ENCODE data around the gene FXYD6. TPM values are rescaled to one million over a fixed set of nuclear protein-coding genes. Genes with fewer than 3 reads are reported as not detected.

FXYD6 gene
- total and polyA plus RNA-seq, 11 donors = 24.6 to 54.0 (median 39.5) TPM

GRCh38 chr11:117825538-117826189 lies 50.8 kb downstream of the FXYD6 start:
- ATAC-seq (no peak), DNase-seq (peak; percentile 3 to 56 (median 14))
- Histone ChIP-seq H3K27ac (peak overlapping the region in 8 of 12 donors; percentile 6 to 91 (median 80)), H3K27me3 (no peaks in the 10 kb centered on the region), H3K9me3 (no peaks in the 10 kb centered on the region), H3K4me3 (no peak overlapping the region), H3K4me1 (peaks cover 2 to 68% (median 37%) of the 10 kb centered on the region in 12 donors), H3K36me3 (no peaks in the 10 kb centered on the region)
- intact Hi-C loops (cut with DNase I) = no loop called here
- 84 to 96% (median 95%) methylated on average over 8 of the region's 8 CpGs for WGBS, 4 donors
- TF ChIP-seq POLR2A (IDR thresholded peaks at IDR 0.05) (no peak), CTCF (IDR thresholded peaks at IDR 0.05) (no peak)

GRCh38 chr11:117824571-117825537 lies 51.6 kb downstream of the FXYD6 start, which contains the start of gene FXYD2:
Gene FXYD2, minus strand, starts transcription at chr11:117824744. Its CDS starts 66 bp downstream, at chr11:117824678.
- no peak for TF ChIP-seq POLR2A (IDR thresholded peaks at IDR 0.05)
- Histone ChIP-seq H3K27ac (peak within 1 kb of the TSS; percentile 73 to 91 (median 78)), H3K36me3 (no peaks in the 10 kb centered on the region), H3K27me3 (no peaks in the 10 kb centered on the region), H3K4me1 (peaks cover 0 to 60% (median 36%) of the 10 kb centered on the region in 12 donors), H3K9me3 (no peaks in the 10 kb centered on the region), H3K4me3 (peak within 1 kb of the TSS in 1 of 12 donors; percentile 3)
- ATAC-seq (peak; percentile 48 to 65 (median 58)), DNase-seq (peak; percentile 66 to 82 (median 75))
- 48 to 64% (median 52%) methylated on average over 20 to 22 of the region's 22 CpGs for WGBS, 4 donors
- intact Hi-C loops (cut with DNase I) = loop anchor here in 2 of 10 donors (5.0 kb wide), 2 partner anchors 122 to 227 kb away; no protein-coding TSS in a partner anchor

GRCh38 chr11:117823946-117824420 lies 52.5 kb downstream of the FXYD6 start:
- peak; percentile 62 to 84 (median 78) for ATAC-seq
- peaks cover 0 to 59% (median 38%) of the 10 kb centered on the region in 12 donors for H3K4me1 ChIP-seq

More at GRCh38 chr11:117823946-117824420, 52.5 kb downstream of the FXYD6 start:
- WGBS, 4 donors = 42 to 58% (median 45%) methylated on average over 12 to 13 of the region's 13 CpGs
- Histone ChIP-seq H3K9me3 (no peaks in the 10 kb centered on the region), H3K4me3 (no peak overlapping the region), H3K36me3 (no peaks in the 10 kb centered on the region), H3K27ac (peak overlapping the region; percentile 73 to 91 (median 78)), H3K27me3 (no peaks in the 10 kb centered on the region)
- DNase-seq = peak; percentile 82 to 90 (median 90)
- TF ChIP-seq CTCF (IDR thresholded peaks at IDR 0.05) (no peak), POLR2A (IDR thresholded peaks at IDR 0.05) (no peak)
- intact Hi-C loops (cut with DNase I) = loop anchor here in 2 of 10 donors (5.0 kb wide), 2 partner anchors 123 to 228 kb away; no protein-coding TSS in a partner anchor
